Brain pericyte (primary cell): ENCODE results near the gene PM20D2.
"Not testable (repeated sequence)": the region's sequence is repeated elsewhere in the genome, so short reads cannot be mapped to it uniquely, and the experiment has no call there.

Experiments used
- DNase-seq: peaks from one replicate; pipeline ENCODE4 v3.0.0-alpha.2; 2012; ENCODE audit warnings: low read depth, low spot score

The PM20D2 gene, protein sequence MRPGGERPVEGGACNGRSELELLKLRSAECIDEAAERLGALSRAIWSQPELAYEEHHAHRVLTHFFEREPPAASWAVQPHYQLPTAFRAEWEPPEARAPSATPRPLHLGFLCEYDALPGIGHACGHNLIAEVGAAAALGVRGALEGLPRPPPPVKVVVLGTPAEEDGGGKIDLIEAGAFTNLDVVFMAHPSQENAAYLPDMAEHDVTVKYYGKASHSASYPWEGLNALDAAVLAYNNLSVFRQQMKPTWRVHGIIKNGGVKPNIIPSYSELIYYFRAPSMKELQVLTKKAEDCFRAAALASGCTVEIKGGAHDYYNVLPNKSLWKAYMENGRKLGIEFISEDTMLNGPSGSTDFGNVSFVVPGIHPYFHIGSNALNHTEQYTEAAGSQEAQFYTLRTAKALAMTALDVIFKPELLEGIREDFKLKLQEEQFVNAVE

DNA sequence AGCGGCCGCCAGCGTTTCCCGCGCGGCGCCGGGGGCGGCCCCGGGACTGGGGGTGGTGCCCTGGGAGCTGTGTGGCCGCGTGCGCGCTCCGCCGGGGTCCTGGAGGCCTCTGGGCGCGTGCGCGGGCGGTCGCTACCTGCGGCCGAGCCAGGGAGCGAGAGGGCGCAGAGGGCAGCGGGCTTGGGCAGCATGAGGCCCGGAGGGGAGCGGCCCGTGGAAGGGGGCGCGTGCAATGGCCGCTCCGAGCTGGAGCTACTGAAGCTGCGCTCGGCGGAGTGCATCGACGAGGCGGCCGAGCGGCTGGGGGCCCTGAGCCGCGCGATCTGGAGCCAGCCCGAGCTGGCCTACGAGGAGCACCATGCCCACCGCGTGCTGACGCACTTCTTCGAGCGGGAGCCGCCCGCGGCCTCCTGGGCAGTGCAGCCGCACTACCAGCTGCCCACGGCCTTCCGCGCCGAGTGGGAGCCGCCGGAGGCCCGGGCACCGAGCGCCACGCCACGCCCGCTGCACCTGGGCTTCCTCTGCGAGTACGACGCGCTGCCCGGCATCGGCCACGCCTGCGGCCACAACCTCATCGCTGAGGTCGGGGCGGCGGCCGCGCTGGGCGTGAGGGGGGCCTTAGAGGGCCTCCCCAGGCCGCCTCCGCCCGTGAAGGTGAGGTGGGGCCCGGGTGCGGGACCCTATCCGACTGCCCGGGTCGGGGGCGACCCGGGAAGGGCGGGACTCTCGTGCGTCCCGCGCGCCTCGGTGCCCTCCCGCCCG is at the start of gene PM20D2:
Gene PM20D2 (plus strand): TSS at position 100 of the 762 bp plus-strand sequence. CDS start 90 bp downstream, at position 190.
- no peak for DNase-seq

DNA sequence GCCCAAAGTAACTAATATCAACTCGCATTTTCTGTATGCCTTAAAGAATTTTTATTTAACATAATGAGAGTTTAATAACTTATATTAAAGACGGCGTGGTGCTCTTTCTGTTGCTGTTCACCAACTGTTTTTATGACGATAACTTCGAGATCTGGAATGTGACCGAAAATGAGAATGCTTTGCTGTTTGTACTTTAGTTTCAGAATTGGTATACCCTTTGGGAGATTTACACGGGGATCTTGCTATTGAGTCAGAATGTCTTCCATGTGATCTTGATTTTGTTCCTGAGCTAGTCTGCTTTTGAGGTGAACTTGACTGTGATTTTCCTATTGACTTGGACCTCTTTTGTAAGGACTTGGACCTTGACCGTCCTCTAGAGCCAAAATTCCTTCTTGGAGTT is 47.4 kb upstream of the PM20D2 start:
- DNase-seq = no peak

DNA sequence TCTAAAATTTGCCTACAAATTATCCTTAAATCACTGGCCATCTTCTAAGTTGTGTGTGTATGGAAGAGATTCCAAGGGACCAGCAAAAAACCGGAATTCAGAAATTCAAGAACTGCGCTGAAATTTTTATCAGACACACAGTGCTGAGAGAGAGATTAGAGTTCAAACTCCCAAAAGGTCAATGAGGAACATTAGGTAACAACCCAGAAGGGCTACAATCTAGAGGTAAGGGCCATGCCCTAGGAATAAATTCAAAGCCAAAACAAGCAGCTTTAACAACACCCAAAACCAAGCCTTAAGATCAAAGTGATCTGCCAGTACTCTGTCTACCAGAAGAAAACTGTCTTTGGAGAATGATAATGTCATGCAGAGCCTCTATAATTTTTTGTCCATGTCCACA is 45.7 kb upstream of the PM20D2 start:
- no peak for DNase-seq

DNA sequence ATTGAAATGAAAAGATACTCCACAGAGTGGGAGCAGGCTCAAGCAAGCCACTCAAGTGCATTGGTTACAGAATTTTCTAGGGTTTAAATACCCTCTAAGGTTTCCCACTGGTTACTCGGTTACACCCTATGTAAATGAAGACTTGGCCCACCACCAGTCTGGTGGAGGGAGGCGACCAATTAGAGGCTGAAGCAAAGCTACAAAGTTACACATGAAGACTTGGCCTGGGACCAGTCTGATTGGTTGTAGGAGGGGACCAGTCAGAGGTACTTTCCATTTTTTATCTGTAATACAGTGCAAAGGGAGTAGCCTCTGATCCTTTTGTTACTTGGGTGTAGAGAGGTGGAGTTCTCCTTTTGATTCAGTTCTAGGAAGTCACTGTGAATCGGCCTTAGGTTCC is 35.6 kb upstream of the PM20D2 start:
- DNase-seq = no peak

DNA sequence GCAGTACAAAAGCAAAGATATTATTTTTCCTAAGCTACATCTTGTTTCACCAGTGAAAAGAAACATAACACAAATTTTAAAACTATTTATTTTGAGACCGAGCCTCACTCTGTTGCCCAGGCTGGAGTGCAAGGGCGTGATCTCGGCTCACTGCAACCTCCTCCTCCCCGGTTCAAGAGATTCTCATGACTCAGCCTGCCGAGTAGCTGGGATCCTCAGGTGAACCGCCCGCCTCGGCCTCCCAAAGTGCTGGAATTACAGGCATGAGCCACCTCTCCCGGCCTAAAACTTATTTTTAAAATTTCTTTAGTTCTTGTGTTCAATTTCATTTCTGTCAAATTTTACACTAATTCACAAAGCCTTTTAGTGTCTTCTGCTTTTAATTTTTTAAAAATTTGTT is 33.9 kb upstream of the PM20D2 start:
- no peak for DNase-seq

DNA sequence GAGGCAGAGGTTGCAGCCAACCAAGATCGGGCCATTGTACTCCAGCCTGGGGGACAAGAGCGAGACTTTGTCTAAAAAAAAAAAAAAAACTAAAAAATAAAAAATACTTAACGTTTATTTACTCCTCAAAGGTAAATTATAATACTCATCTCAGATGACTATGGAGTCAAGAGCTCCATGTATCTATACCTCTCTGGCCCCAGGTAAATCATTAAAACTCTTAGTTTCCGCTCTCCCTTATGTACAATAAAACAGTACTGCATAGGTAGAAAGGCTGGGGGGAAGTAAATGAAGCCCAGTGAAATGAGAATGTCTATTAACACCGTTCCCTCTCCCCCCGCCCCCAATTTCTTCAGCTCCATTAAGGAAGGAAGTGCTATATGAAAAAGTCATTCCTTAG is 29.2 kb upstream of the PM20D2 start:
- DNase-seq = no peak

DNA sequence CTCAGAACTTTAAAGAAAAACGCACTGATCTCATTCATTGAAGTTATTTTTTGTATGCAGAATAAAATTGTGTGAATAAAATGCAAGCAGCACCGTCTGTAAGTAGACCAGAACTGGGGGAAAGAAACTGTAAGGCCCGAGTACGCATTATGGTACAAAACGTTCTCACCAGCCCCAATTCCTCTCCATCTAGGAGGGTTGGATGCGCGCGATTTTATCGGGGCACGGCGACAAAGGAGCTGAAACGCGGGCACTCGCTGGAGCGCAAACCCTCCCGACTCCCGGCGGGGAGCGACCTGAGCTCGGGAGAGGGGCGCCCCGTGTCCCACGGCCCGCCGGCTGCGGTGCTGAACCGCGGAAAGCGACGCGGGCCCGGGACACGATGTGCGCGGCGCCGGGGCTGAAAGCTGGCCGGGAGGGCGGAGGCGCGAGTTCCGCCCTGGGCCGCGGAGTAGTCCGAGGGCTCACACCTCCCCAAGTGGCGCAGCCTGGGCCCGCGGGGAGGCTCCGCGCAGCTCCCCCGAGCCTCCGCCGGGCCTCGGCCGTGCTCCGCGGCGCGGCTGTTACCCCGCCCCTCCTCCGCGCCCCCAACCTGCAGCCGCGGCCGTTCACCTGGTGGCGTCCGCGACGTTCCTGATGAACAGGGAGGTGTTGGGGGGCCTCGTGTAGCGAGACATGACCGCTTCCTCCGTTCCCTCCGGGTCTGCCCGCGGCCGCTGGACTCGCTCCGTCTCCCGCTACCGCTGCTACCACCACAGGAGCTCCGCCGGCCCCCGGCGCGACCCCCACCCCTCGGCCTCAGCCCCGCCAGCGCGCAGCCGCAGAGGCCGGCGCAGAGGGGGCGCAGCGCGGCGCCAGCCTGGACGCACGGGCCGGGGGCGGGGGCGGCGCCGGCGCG is 28.4 kb upstream of the PM20D2 start, which contains the start of gene SRSF12:
Gene SRSF12 (minus strand): TSS at position 861 of the 898 bp plus-strand sequence. CDS start 184 bp downstream, at position 677.
- DNase-seq = no peak

DNA sequence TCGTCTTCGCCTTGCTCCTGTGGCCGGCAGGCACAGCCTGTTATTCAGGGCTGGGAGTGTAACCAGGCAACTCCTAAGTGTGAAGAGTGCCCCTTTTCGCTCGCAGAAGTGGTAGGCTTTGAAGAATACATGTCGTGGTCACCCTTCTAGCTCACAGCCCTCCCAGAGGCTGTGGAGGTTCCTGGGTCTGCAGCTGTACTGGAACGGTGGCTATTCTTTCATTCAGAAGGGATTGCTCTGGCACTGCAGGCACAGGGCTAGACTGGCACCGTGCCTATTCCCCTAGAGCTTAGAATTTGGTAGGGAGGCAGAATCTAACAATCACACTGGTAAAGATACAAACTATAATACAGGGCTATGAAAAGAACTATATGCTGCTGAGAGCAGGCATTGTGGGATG is 26.9 kb upstream of the PM20D2 start:
- no peak for DNase-seq

DNA sequence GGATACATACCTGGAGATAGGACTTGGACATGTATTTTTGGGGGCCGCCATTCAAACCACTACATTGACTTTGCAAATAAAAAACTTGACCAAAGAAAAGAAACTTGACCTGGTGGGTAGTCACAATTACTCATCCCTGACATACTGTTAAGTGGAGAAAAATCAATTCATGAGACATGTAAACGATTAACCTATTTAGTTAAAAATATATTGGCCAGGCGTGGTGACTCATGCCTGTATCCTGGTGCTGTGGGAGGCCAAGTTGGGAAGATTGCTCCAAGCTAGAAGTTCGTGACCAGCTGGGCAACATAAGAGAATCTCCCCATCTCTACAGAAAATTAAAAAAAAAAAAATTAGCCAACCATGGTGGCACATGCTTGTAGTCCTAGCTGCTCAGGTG is 25.5 kb upstream of the PM20D2 start:
- DNase-seq = no peak

DNA sequence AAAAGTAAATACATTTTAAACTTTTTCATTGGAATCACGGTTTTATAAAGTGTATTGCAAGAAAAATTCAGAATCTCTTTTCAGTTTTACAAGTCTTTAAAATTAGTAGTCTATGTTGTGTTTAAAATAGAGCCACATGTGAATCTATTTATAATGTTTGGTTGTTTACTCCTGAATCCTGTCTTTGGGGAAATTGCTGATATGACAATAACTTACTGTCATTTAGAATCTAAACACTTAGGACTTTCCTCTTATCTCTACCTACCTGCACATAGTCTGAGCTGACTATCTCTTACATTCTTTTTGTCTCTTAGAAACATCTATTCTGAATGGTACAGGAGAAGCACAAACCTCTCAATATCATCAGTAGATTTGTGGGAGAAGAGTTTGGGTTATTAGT is 23.9 kb upstream of the PM20D2 start:
- no peak for DNase-seq

DNA sequence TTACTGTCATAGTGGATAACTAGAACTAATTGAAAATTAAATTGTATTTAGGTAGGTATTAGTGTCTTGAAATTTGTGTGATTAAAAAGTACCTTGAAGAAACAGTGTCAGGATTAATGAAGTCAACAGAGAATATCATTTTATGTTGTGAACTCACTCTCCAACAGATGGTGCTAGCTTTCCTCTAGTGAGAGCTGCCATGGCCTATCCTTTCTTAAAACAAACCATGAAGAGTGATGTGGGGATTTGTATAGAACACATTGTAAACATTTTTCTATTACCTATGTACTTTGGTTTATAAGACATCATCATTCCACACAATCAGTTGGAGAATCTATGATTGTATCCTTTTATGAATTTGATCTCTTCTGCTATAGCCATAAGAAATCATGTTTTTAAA is 23.2 kb upstream of the PM20D2 start:
- DNase-seq = no peak

DNA sequence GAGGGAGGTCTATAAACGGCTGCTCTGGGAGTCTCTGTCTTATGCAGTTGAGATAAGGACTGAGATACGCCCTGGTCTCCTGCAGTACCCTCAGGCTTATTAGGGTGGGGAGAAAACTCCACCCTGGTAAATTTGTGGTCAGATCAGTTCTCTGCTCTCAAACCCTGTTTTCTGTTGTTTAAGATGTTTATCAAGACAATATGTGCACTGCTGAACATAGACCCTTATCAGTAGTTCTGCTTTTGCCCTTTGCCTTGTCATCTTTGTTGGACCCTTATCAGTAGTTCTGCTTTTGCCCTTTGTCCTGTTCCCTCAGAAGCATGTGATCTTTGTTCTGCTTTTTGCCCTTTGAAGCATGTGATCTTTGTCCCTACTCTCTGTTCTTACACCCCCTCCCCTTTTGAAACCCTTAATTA is 17.6 kb upstream of the PM20D2 start:
- DNase-seq = not testable (repeated sequence)

DNA sequence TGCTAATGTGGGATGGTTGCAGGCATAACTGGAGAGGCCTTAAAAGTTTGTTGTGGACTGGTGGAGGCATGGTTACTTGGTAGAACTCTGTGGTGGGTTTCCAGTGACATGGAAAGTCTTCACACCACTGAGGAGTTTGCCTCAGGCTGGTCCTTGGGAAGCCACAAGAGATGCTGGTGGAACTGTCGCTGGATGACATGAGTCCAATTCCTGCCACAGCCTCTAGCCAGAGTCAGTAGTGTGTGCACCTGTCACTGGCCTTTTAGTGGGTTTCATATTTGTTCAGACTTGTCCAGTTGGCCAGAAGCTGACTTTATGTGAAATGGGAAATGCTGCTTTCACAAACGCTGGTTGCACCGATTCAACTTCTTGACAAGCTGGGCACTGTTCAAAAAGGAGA is 14.3 kb upstream of the PM20D2 start:
- DNase-seq = no peak

DNA sequence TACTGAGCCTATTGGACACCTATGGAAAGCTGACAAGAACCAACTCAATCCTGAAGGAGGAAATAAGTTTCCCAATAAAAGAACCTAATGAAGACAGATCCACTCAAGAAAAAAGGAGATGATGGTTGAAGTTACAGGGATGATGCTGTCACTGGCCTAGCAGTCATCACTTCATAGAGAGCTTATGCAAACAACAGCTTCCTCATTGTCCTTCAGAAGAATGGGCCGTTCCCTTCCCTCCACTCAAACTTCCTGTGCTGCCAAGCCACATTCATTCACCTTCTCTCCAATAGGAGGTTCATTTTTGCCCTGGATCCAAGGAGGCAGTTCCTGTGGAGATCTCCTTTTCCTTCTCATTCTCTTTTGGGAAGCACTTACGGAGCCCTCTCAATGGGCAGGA is 13.8 kb upstream of the PM20D2 start:
- no peak for DNase-seq

DNA sequence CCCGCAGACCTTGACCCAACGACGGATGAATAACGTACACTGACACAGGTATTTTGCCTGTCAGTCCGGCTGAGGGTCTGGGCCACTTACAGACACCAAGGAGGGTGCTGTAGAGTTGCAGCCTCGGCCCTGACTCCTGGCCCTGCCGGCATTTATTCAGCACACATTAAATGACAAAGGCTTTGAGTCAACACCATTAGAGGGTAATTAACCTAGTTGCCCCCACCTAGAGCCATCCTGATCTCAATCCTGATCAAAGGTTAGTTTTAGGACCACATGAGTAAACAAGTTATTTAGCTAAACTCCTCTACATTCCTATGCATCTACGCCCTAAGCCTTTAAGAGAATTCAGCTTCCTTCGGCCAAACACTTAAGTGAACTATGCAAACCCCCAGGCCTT is 11.9 kb upstream of the PM20D2 start:
- DNase-seq = no peak

DNA sequence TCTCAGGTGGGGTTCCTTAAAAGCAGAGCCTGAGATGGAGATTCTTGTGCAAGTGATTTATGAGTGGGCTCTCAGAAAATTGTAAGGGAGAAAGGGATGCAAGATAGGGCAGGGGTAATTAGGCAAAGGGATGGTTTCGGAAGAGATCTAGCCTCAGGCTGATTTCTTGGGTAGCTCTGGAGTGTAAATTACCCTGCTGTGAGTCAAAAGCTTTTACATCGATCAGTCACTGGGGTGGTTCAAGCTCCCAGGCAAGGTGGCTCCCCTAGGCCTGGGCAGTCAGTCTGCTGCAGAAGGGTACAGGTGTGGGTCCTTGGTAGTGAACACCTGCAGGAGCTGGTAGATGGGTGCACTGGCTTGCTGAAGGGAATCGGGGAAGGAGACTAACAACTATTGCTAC is 11.1 kb upstream of the PM20D2 start:
- DNase-seq = no peak

DNA sequence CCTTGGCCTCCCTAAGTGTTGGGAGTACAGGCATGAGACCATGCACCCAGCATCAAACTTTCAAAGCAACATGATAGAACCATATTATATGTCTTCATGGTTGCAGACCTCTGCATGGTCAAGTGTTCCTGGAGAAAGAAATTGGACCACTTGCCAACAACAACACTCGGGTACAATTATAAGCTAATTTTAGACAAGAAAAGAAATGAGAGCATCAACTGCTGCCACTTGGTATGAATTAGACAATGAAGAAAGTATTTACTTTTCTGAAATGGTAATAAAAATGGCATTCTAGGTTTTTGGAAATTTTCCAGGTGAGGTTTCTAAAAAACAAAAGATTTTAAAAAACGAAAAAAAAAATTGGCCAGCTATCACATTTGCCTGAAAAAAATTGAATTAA is 7.7 kb upstream of the PM20D2 start:
- no peak for DNase-seq

DNA sequence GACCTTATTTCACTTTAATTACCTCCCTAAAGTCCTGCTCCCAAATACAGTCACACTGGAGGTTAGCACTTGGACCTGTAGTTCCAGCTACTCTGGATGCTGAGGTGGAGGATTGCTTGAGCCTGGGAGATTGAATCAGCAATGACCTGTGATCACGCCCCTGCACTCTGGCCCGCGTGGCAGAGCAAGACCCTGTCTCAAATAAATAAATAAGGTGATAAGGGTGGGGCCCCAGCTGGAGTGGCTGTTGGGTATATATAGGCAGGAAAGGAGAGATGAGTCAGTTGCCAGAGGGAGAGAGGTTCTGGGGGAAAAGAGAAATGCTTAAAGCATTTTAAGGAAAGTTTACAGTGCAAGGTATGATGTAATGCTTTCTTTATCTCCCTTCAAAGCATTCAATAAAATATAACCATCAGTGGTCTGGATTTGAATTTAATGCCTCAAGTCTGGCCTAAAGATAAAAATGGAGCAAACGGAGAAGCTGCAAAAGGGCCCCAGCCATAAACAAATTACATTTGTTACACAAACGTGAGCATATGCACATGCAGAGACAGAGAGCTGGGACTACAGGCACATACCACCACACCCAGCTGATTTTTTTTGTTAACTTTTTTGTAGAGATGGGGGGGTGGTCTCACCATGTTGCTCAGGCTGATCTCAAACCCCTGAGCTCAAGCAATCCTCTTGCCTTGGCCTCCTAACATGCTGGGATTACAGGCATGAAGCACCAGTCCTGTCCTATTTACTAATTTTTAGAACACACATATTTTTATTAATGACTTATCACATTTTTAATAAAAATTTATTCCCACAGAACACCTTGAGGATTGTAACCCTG is 6.1 kb upstream of the PM20D2 start:
- DNase-seq = no peak

DNA sequence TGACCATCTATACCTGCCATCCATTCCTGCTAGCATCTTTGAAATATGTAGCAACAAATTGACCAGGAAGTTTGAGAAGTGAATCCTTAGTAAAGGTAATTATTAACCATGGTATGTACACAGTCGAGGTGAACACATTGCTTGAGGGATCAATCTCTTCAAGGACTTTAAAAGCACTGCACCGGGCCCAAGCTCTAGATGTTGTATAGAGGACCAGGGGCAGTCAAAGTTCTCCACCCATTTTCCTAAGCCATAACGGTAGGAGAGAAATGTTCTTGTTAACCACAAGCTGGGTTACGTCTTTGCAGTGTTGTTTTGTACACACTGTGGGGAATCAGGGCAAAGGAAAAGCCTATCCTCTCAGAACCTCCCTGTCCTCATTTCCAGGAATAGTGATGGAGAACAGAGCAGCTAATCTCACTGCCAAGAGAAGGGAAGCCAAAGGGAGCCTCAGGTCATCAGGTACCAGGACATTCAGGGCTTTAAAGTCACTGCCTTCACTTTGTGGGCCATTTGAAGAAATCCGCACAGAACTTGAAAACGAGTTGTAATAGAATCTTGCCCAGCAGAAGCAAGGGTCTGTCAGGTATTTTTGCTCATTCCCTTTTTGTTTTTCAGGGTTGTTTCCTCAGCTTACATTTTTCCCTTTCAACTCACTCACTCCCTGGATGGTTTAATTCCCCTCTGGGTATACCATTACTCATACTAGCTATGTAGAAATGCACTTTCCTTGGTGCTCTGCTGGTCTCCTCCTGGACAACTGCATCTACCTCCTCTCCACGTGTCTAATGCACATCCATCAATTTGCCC is 5.3 kb upstream of the PM20D2 start:
- no peak for DNase-seq

DNA sequence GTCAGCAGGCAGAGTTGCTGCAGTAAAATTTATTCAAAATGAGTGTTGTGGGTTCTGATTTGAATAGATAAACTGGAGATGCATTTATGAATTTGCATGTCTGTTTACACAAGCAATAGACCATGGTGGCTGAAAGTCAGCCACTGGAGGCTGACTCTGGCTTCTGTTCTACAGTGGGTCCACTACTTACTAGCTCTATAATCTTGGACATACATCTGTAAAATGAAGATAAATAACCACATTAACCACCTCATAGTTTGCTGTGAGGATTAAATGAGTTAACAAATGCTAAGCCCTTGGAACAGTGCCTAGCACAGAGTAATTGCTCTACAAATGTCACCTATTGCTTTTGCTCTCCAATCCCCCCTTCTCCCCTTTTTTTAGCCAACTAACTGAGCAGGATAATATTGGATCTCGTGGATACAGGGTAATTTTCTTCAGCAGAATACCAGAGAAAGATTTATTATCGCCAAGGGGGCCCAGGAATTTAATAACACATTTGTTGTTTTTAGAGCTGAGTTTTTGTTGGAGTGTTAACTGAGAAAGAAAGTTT is 1.4 kb upstream of the PM20D2 start:
- no peak for DNase-seq
